ENCODE results near the gene KIN. TPM values are rescaled to one million over a fixed set of nuclear protein-coding genes. Genes with fewer than 3 reads are reported as not detected.

Gene KIN
- total RNA-seq, 1 experiment from 2014 or later = 23.4 TPM

GRCh38 chr10:7702288-7702812 lies 85.4 kb downstream of the KIN start:
- H3K4me2 ChIP-seq (ENCODE audit: insufficient read depth, insufficient read length, low read length) = no peak overlapping the region
- no peak for DNase-seq
- no peak overlapping the region for H3K14ac ChIP-seq (ENCODE audit: insufficient read depth, low read length)
- H2AK5ac ChIP-seq (ENCODE audit: insufficient read length, low read length) = no peak overlapping the region
- Mint-ChIP-seq H3K27me3 (ENCODE audit: low read depth) (peaks cover 2% of the 10 kb centered on the region), H3K4me3 (no peak overlapping the region), H3K27ac (no peak overlapping the region; a peak in 1 of 7 replicates), H3K4me1 (peaks cover 5 to 6% of the 10 kb centered on the region in 2 experiments; a peak in 3 of 4 replicates), H3K36me3 (ENCODE audit: insufficient read depth in 1 of 3, low read depth in 3 of 3) (no peaks in the 10 kb centered on the region), H3K9me3 (peaks cover 0 to 1% of the 10 kb centered on the region in 2 experiments; a peak in 2 of 5 replicates)
- no peak overlapping the region for H4K91ac ChIP-seq (ENCODE audit: insufficient read length, low read depth, low read length)
- H2BK20ac ChIP-seq (ENCODE audit: low read depth, low read length, poor library complexity, severe bottlenecking) = no peak overlapping the region
- H3K4me1 ChIP-seq (ENCODE audit: insufficient read depth, low read length) = peaks cover 3% of the 10 kb centered on the region; the same call in 1 of the 2 replicates
- no peak overlapping the region for H2BK12ac ChIP-seq (ENCODE audit: insufficient read length, low read depth, low read length)
- H3K23ac ChIP-seq (ENCODE audit: insufficient read length, low read depth, low read length) = no peak overlapping the region
- H4K5ac ChIP-seq (ENCODE audit: insufficient read length, low read depth, low read length) = no peak overlapping the region
- no peaks in the 10 kb centered on the region for H3K27me3 ChIP-seq (ENCODE audit: insufficient read depth, low read length)
- H4K20me1 ChIP-seq (ENCODE audit: control insufficient read depth, insufficient read depth, insufficient read length) = no peaks in the 10 kb centered on the region
- H3T11ph ChIP-seq (ENCODE audit: low read length) = no peak overlapping the region
- H3K79me1 ChIP-seq (ENCODE audit: insufficient read depth, low read depth, low read length, poor library complexity, severe bottlenecking) = no peaks in the 10 kb centered on the region
- no peaks in the 10 kb centered on the region for H3K9me3 ChIP-seq (ENCODE audit: control insufficient read depth, low read depth, low read length)
- H3K27ac ChIP-seq (ENCODE audit: insufficient read length, low read depth, low read length) = no peak overlapping the region
- H2AFZ ChIP-seq (ENCODE audit: low read length) = no peak overlapping the region
- H2BK120ac ChIP-seq (ENCODE audit: low read depth, low read length, poor library complexity, severe bottlenecking) = no peak overlapping the region
- no peak overlapping the region for H3K9ac ChIP-seq (ENCODE audit: extremely low read depth, insufficient read length, low read length)
- no peak overlapping the region for H2BK15ac ChIP-seq (ENCODE audit: low read depth, low read length)
- H3K23me2 ChIP-seq (ENCODE audit: insufficient read length, low read depth, low read length, poor library complexity, severe bottlenecking) = no peaks in the 10 kb centered on the region
- H3K79me2 ChIP-seq (ENCODE audit: insufficient read depth, low read length) = no peaks in the 10 kb centered on the region
- H2BK5ac ChIP-seq (ENCODE audit: insufficient read length, low read length) = no peak overlapping the region
- H4K8ac ChIP-seq (replicated peaks; ENCODE audit: insufficient read length, low read depth, low read length) = no peak overlapping the region
- no peak overlapping the region for H3K18ac ChIP-seq (ENCODE audit: insufficient read length, low read depth, low read length)
- no peak overlapping the region for H3K4ac ChIP-seq (ENCODE audit: low read depth, low read length)
- no peak overlapping the region for H3K56ac ChIP-seq (ENCODE audit: insufficient read length, low read depth, low read length)
- WGBS (ENCODE audit: extremely low coverage, insufficient read length, low lambda C conversion rate) = no CpG with 5 or more reads among the region's 4 CpGs
- no peak for TF ChIP-seq CTCF (conservative IDR thresholded peaks at IDR 0.05)
